Neural cell (in vitro differentiated cells): Measurements from ENCODE around the gene EDNRA. TPM values are rescaled to one million over a fixed set of nuclear protein-coding genes. Genes with fewer than 3 reads are reported as not detected.

ENCODE experiments used
- H2AFZ ChIP-seq: fragments of 200-600, 300-800 bp; sonication (generic), shearing (Covaris generic); 2 replicates; pipeline ENCODE4 v1.6.0; 2014; ENCODE audit warnings: low read depth, mild to moderate bottlenecking, antibody characterized with exemption, low read length, moderate library complexity
- H3F3A ChIP-seq: fragments of 200-600 bp; shearing (Covaris generic); 2 replicates; pipeline ENCODE4 v1.6.1; 2016; ENCODE audit warnings: mild to moderate bottlenecking, moderate library complexity, mixed read lengths, antibody characterized with exemption, low read length; ENCODE audit not compliant: insufficient read depth, poor library complexity, severe bottlenecking
- H3K27ac ChIP-seq: fragments of 200-600, 300-800 bp; sonication (generic), shearing (Covaris generic); 2 replicates; pipeline ENCODE4 v1.5.1; 2014; ENCODE audit warnings: mild to moderate bottlenecking, low read length, moderate library complexity
- H3K27me3 ChIP-seq: fragments of 300-800, 200-600 bp; sonication (generic), shearing (Covaris generic); 2 replicates; pipeline ENCODE4 v1.6.0; 2014; ENCODE audit warnings: mild to moderate bottlenecking, low read depth, low read length, moderate library complexity; ENCODE audit not compliant: insufficient read depth
- H3K36me3 ChIP-seq: fragments of 300-800, 200-600 bp; sonication (generic), shearing (Covaris generic); 2 replicates; pipeline ENCODE4 v1.5.1; 2014; ENCODE audit warnings: mild to moderate bottlenecking, antibody characterized with exemption, low read length, moderate library complexity; ENCODE audit not compliant: insufficient read depth
- H3K4me2 ChIP-seq: fragments of 300-800, 200-600 bp; sonication (generic), shearing (Covaris generic); 2 replicates; pipeline ENCODE4 v1.6.0; 2014; ENCODE audit warnings: mild to moderate bottlenecking, low read length
- H3K4me3 ChIP-seq: fragments of 300-800, 200-600 bp; sonication (generic), shearing (Covaris generic); 2 replicates; pipeline ENCODE4 v1.5.1; 2014; ENCODE audit warnings: mild to moderate bottlenecking, low read length, moderate library complexity
- H3K79me2 ChIP-seq: fragments of 200-600 bp; shearing (Covaris generic); replicated peaks from 2 replicates; pipeline ENCODE4 v1.6.0; 2014; ENCODE audit warnings: mild to moderate bottlenecking, low read length, moderate library complexity; ENCODE audit not compliant: insufficient read depth
- H3K9ac ChIP-seq: fragments of 300-800, 200-600 bp; sonication (generic), shearing (Covaris generic); 2 replicates; pipeline ENCODE4 v1.6.1; 2016; ENCODE audit warnings: mild to moderate bottlenecking, low read length, mixed read lengths
- H3K9me2 ChIP-seq: fragments of 200-600 bp; shearing (Covaris generic); 2 replicates; pipeline ENCODE4 v1.6.1; 2016; ENCODE audit warnings: mild to moderate bottlenecking, low read length, mixed read lengths; ENCODE audit not compliant: insufficient read depth
- H3K9me3 ChIP-seq: fragments of 200-600, 300-800 bp; sonication (generic), shearing (Covaris generic); 2 replicates; pipeline ENCODE4 v1.6.1; 2016; ENCODE audit warnings: mild to moderate bottlenecking, mixed run types, low read length, moderate library complexity, mixed read lengths
- H4K20me1 ChIP-seq: fragments of 200-600 bp; shearing (Covaris generic); 2 replicates; pipeline ENCODE4 v1.6.1; 2016; ENCODE audit warnings: mild to moderate bottlenecking, mixed run types; ENCODE audit not compliant: insufficient read depth
- EP300 ChIP-seq: fragments of 450-650 bp; conservative IDR thresholded peaks from 2 replicates; pipeline ENCODE4 v1.6.1; 2014; ENCODE audit warnings: antibody characterized with exemption, mild to moderate bottlenecking, moderate library complexity; ENCODE audit not compliant: poor library complexity, severe bottlenecking
- EZH2 ChIP-seq: fragments of 200-600, 300-800 bp; shearing (Covaris generic), sonication (generic); IDR thresholded peaks from 2 replicates; pipeline ENCODE4 v1.6.1; 2014; ENCODE audit warnings: antibody characterized with exemption, low read length, borderline replicate concordance, mild to moderate bottlenecking; ENCODE audit not compliant: insufficient read depth, poor library complexity, severe bottlenecking
- MXI1 ChIP-seq: fragments of 450-650 bp; conservative IDR thresholded peaks from 2 replicates; pipeline ENCODE4 v1.6.1; 2014; ENCODE audit warnings: antibody characterized with exemption, mild to moderate bottlenecking; ENCODE audit not compliant: poor library complexity, severe bottlenecking
- POLR2AphosphoS5 ChIP-seq: IDR thresholded peaks from 2 replicates; pipeline ENCODE4 v1.6.1; 2012
- RAD21 ChIP-seq: fragments of 450-650 bp; conservative IDR thresholded peaks from 2 replicates; pipeline ENCODE4 v1.6.1; 2014; ENCODE audit warnings: antibody characterized with exemption, mild to moderate bottlenecking, moderate library complexity
- SMC3 ChIP-seq: fragments of 450-650 bp; conservative IDR thresholded peaks from 2 replicates; pipeline ENCODE4 v1.6.1; 2014; ENCODE audit warnings: antibody characterized with exemption, mild to moderate bottlenecking, moderate library complexity; ENCODE audit not compliant: poor library complexity
- TAF1 ChIP-seq: IDR thresholded peaks from 2 replicates; pipeline ENCODE4 v1.6.1; 2012; ENCODE audit warnings: low read depth
- polyA plus RNA-seq: library from polyadenylated mRNA; depleted of rRNA; stranded (reverse); fragments of >200 nt; gene quantifications from 2 replicates; pipeline ENCODE4 v1.2.3, GENCODE V29; 2014
- TF ChIP-seq, protein P1 (sequence below): fragments of 450-650 bp; IDR thresholded peaks from 2 replicates; pipeline ENCODE4 v1.5.1; 2014; ENCODE audit warnings: antibody characterized with exemption, mild to moderate bottlenecking, moderate library complexity; ENCODE audit not compliant: poor library complexity, severe bottlenecking
- TF ChIP-seq, protein P2 (sequence below): IDR thresholded peaks from 2 replicates; pipeline ENCODE4 v1.6.1; 2012; ENCODE audit warnings: borderline replicate concordance

EDNRA gene
- polyA plus RNA-seq, 1 donor from 2014 or later, result 0.19 TPM

DNA sequence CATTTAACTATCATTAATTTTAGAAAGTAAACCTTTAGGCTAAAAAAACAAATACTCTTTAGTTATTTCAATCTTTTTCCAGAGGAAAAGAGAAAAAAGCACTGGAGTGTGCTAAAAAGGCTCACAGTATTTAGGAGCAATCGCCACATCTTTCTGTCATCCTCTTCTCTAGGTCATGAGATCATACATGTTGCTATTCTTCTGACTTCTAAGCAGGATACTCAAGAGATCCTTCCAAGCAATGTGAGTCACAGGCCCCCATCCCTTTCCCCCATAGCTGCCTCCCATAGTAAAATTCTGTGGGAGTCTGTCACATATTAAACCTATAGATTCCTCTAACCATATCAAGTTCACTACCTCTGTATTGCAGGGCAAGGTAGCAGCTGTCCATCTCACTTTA, 7.7 kb downstream of the EDNRA start:
- no peak overlapping the region for H3K9ac ChIP-seq
- no peaks in the 10 kb centered on the region for H3K36me3 ChIP-seq
- H3K79me2 ChIP-seq, result no peaks in the 10 kb centered on the region
- H3K9me3 ChIP-seq, result no peaks in the 10 kb centered on the region
- no peak overlapping the region for H3K4me2 ChIP-seq
- no peak overlapping the region for H2AFZ ChIP-seq
- no peaks in the 10 kb centered on the region for H3K9me2 ChIP-seq
- no peaks in the 10 kb centered on the region for H4K20me1 ChIP-seq
- no peaks in the 10 kb centered on the region for H3K27me3 ChIP-seq
- TF ChIP-seq, protein P1, sequence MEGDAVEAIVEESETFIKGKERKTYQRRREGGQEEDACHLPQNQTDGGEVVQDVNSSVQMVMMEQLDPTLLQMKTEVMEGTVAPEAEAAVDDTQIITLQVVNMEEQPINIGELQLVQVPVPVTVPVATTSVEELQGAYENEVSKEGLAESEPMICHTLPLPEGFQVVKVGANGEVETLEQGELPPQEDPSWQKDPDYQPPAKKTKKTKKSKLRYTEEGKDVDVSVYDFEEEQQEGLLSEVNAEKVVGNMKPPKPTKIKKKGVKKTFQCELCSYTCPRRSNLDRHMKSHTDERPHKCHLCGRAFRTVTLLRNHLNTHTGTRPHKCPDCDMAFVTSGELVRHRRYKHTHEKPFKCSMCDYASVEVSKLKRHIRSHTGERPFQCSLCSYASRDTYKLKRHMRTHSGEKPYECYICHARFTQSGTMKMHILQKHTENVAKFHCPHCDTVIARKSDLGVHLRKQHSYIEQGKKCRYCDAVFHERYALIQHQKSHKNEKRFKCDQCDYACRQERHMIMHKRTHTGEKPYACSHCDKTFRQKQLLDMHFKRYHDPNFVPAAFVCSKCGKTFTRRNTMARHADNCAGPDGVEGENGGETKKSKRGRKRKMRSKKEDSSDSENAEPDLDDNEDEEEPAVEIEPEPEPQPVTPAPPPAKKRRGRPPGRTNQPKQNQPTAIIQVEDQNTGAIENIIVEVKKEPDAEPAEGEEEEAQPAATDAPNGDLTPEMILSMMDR, result no peak
- TF ChIP-seq POLR2AphosphoS5 (no peak), EP300 (no peak), MXI1 (no peak), RAD21 (no peak), SMC3 (no peak), TAF1 (no peak), EZH2 (no peak)
- TF ChIP-seq, protein P2, sequence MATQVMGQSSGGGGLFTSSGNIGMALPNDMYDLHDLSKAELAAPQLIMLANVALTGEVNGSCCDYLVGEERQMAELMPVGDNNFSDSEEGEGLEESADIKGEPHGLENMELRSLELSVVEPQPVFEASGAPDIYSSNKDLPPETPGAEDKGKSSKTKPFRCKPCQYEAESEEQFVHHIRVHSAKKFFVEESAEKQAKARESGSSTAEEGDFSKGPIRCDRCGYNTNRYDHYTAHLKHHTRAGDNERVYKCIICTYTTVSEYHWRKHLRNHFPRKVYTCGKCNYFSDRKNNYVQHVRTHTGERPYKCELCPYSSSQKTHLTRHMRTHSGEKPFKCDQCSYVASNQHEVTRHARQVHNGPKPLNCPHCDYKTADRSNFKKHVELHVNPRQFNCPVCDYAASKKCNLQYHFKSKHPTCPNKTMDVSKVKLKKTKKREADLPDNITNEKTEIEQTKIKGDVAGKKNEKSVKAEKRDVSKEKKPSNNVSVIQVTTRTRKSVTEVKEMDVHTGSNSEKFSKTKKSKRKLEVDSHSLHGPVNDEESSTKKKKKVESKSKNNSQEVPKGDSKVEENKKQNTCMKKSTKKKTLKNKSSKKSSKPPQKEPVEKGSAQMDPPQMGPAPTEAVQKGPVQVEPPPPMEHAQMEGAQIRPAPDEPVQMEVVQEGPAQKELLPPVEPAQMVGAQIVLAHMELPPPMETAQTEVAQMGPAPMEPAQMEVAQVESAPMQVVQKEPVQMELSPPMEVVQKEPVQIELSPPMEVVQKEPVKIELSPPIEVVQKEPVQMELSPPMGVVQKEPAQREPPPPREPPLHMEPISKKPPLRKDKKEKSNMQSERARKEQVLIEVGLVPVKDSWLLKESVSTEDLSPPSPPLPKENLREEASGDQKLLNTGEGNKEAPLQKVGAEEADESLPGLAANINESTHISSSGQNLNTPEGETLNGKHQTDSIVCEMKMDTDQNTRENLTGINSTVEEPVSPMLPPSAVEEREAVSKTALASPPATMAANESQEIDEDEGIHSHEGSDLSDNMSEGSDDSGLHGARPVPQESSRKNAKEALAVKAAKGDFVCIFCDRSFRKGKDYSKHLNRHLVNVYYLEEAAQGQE, result no peak
- no peaks in the 10 kb centered on the region for H3F3A ChIP-seq
- no peak overlapping the region for H3K4me3 ChIP-seq
- no peak overlapping the region for H3K27ac ChIP-seq

- TF ChIP-seq EZH2 (no peak), MXI1 (no peak), EP300 (no peak), TAF1 (no peak), POLR2AphosphoS5 (no peak)
- TF ChIP-seq, protein P2, result no peak
- TF ChIP-seq, protein P1, result no peak
- H2AFZ ChIP-seq, result no peak overlapping the region
- no peaks in the 10 kb centered on the region for H3F3A ChIP-seq
- no peak overlapping the region for H3K4me2 ChIP-seq
- no peaks in the 10 kb centered on the region for H3K36me3 ChIP-seq
- no peak overlapping the region for H3K9ac ChIP-seq
- no peak overlapping the region for H3K4me3 ChIP-seq
- no peaks in the 10 kb centered on the region for H4K20me1 ChIP-seq
- H3K9me3 ChIP-seq, result no peaks in the 10 kb centered on the region
- no peaks in the 10 kb centered on the region for H3K9me2 ChIP-seq
- H3K79me2 ChIP-seq, result no peaks in the 10 kb centered on the region
- H3K27ac ChIP-seq, result no peak overlapping the region
- H3K27me3 ChIP-seq, result no peaks in the 10 kb centered on the region
Measured at GRCh38 chr4:147491086-147491485, 10.2 kb downstream of the EDNRA start.
